Left kidney (tissue), 8 donors: Measurements from ENCODE around the gene C4B. TPM values are rescaled to one million over a fixed set of nuclear protein-coding genes. Genes with fewer than 3 reads are reported as not detected.
"Not testable (repeated sequence)": the region's sequence is repeated elsewhere in the genome, so short reads cannot be mapped to it uniquely, and the experiment has no call there.

Source experiments
- DNase-seq: peaks from one replicate; pipeline ENCODE4 v3.0.0-alpha.2; 2013
- long read RNA-seq, 8 donors: transcript quantifications; one replicate each; lab custom pipeline, GENCODE V29; 2026
- polyA plus RNA-seq: library from polyadenylated mRNA; unstranded; fragments of 120-200 nt; gene quantifications from one replicate; pipeline ENCODE4 v1.2.1, GENCODE V29; 2013; ENCODE audit not compliant: insufficient read length

C4B gene
- polyA plus RNA-seq, result 22.3 TPM
- long read RNA-seq, donor 1, result 0 reads
- long read RNA-seq, donor 2, result 0 reads
- long read RNA-seq, donor 3, result 0 reads
- long read RNA-seq, donor 4, result 0 reads
- long read RNA-seq, donor 5, full-length matches to known transcripts, result 2 of 2 reads
- long read RNA-seq, donor 5, partial matches to known transcripts, result 0 of 2 reads
- long read RNA-seq, donor 5, other reads (novel, unspliced or antisense), result 0 of 2 reads
- long read RNA-seq, donor 6, result 0 reads
- long read RNA-seq, donor 7, result 0 reads
- long read RNA-seq, donor 8, result 0 reads

GRCh38 chr6:32014547-32014946 lies at the start of gene C4B:
C4B (plus strand) TSS chr6:32014795; CDS start chr6:32014846, 51 bp downstream.
- not testable (repeated sequence) for DNase-seq

DNA sequence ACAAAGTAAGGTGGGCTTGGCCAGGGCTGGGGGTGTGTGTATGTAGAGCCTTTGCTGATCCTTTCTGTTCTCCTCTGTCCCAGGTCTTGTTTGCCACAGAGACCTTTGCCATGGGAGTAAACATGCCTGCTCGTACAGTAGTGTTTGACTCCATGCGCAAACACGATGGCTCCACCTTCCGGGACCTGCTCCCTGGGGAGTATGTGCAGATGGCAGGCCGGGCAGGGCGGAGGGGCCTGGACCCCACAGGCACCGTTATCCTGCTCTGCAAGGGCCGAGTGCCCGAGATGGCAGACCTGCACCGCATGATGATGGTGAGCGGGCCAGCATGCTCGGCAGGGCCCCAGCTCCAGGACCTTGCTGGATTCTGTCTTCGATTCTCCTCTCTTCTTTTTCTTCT lies 48.9 kb upstream of the C4B start:
- no peak for DNase-seq

GRCh38 chr6:31966506-31966905 lies 48.1 kb upstream of the C4B start:
- no peak for DNase-seq

- DNase-seq, result no peak
Observed at GRCh38 chr6:31966997-31967925, 47.3 kb upstream of the C4B start.

DNA sequence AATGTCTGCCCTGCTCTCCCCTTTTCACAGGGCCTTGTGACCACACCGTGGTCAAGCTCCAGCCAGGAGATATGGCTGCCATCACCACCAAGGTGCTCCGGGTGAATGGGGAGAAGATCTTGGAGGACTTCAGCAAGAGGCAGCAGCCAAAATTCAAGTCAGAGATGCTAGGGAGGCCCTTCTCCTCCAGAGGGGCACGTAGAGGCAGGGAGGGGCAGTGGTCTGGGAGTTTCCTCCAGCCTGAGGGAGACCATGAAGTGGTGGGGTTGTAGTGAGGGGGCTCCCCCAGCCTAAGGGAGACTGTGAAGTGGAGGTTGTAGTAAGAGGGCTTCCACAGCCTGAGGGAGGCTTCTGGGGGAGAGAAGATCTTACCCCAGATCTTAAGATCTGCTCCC lies 46.7 kb upstream of the C4B start:
- no peak for DNase-seq

- no peak for DNase-seq
Observed at GRCh38 chr6:31968326-31968725, 46.3 kb upstream of the C4B start.

GRCh38 chr6:31968791-31969711 lies 45.5 kb upstream of the C4B start:
- no peak for DNase-seq

- no peak for DNase-seq
Observed at GRCh38 chr6:31969712-31970603, 44.6 kb upstream of the C4B start.

- no peak for DNase-seq
Observed at GRCh38 chr6:31970604-31971271, 43.9 kb upstream of the C4B start.

DNA sequence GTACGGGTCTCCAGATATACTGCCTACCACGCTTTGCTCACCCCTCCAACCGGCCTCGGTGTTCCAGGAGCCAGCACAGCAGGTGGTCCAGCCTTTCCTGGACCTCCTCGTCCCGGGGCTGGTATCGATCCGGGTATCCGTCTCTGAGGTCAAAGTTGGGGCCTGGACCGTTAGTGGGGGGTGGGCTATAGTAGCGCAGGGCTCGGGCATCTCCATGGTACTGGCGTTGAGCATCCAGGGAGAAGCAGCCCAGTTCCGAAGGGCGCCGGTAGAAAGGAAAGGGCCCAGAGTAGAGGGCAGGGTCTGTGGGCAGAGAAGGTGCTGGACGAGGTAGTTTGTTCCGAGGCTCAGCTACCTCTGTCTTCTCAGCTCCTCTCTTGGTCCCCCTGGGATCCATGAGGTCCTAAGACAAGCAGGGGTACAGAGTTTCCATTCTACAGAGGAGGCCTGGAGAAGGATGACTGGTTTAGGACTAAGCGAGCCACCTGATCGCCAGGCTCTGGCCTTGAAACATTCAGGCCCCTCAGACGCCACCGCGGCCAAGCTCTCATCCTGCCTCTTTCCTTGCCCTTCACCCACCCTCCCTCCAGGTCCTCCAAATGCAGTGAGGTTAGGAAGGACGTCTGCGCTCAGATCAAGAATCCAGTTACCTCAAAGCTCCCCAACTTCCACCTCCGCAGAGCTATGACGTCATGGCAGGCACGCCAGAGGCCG lies 43.2 kb upstream of the C4B start:
- DNase-seq, result no peak

GRCh38 chr6:31971993-31972708 lies 42.4 kb upstream of the C4B start, which contains the start of gene DXO:
DXO (minus strand) TSS chr6:31972138; CDS start chr6:31971675, 463 bp downstream.
- DNase-seq, result peak; percentile 97

DNA sequence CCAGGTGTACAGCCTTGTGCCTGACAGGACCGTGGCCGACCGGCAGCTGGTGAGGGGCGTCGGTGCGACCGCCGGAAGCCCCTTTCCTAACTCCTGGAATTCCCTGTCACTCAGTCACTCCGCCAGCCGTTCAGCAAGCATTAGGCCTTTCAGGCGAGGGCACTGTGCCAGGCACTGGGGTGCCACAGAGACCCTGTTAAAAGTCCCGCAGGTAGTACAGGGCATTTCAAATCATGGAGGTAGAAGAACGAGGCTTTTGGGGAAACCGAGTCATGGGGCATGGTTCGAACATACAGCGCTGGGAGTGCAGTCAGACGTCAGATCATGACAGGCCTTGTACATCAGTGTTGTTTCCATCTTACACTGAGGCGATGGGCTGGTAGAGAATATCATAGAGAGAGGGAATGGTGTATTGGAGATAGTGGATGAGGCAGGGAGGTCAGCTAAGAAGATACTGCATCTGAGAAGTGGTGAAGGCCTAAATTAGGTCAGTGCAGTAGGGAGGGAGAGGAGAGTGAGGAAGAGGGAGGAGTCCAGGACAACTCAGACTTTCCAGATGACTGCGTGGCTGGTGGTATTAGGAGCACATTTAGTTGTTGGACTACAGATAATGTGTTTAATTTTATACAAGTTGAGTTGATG lies 41.8 kb upstream of the C4B start:
- DNase-seq, result no peak

- DNase-seq, result not testable (repeated sequence)
Observed at GRCh38 chr6:31976065-31976464, 38.5 kb upstream of the C4B start.

- DNase-seq, result no peak
Observed at GRCh38 chr6:31977816-31978431, 36.7 kb upstream of the C4B start.

DNA sequence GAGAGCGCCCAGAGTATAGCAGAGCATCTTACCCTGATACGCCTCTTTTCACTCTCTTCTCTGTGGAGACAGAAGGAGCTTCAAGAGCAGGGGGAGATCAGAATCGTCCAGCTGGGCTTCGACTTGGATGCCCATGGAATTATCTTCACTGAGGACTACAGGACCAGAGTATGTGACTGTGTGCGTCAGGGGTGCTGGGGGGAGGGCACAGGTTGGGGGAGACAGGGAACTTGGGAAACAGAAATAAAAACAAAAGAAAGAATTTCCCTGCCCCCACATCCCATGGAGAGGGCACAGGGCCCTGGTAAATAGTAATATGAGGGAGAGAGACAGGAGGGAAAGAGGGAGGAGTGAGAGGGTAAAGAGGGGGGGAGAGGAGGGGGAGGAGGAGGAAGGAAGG lies 35.8 kb upstream of the C4B start:
- DNase-seq, result no peak

DNA sequence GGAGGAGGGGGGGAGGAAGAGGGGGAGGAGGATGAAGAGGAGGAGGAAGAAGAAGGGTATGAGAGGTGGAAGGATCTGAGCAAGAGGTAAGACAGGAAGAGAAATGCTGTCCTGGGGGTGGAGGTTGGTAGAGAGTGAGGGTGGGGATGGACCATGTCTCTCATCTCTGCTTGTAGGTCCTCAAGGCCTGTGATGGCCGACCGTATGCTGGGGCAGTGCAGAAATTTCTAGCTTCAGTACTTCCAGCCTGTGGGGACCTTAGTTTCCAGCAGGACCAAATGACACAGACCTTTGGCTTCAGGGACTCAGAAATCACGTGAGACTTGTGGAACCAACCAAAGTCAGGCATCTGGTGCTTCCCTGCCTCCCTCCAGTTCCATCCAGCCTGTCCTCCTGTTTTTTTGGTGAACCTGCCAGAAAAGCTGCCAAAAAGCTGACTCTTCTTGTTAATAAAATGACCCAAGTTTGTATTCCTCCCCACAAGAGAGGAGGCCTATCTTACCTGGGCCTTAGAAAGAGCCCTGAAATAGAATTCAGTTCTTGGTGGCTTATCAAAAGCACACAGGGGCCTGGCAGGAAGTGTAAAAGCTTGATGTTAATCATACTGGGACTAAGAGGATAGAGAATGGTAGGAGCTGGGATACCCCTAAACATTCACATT lies 35.2 kb upstream of the C4B start:
- no peak for DNase-seq

- not testable (repeated sequence) for DNase-seq
Observed at GRCh38 chr6:31980195-31980876, 34.3 kb upstream of the C4B start.
